WTC11 (cell line): Measurements from ENCODE around the gene CAB39L. TPM values are rescaled to one million over a fixed set of nuclear protein-coding genes. Genes with fewer than 3 reads are reported as not detected.

Experiments used
- ATAC-seq: fragments of 200-7000 bp; cut with Tn5 transposase; 2 replicates; pipeline ENCODE4 v1.10.0; 2021; ENCODE audit warnings: mild to moderate bottlenecking, moderate library complexity
- CTCF ChIA-PET: fragments of 300-600 bp; sonication (Branson Sonifier 250); formaldehyde crosslinking; loops from one replicate; lab custom pipeline; 2021; ENCODE audit warnings: antibody characterized with exemption; lab: Charles Lee
- POLR2A ChIA-PET: fragments of 350-600 bp; sonication (Branson Sonifier 250); formaldehyde crosslinking; loops from one replicate; lab custom pipeline; 2021; ENCODE audit warnings: antibody characterized with exemption; lab: Charles Lee
- DNase-seq: peaks from one replicate; pipeline ENCODE4 v3.0.0; 2021; ENCODE audit warnings: low spot score
- H3K27ac Mint-ChIP-seq: 2 replicates; pipeline ENCODE4 v1.8.0; 2021; ENCODE audit warnings: mixed read lengths
- H3K27me3 Mint-ChIP-seq: 2 replicates; pipeline ENCODE4 v1.8.0; 2021; ENCODE audit warnings: low read depth, mild to moderate bottlenecking, moderate library complexity, mixed read lengths
- H3K36me3 Mint-ChIP-seq: 2 replicates; pipeline ENCODE4 v1.8.0; 2021; ENCODE audit warnings: mixed read lengths
- H3K4me1 Mint-ChIP-seq: 2 replicates; pipeline ENCODE4 v1.8.0; 2022; ENCODE audit warnings: mixed read lengths
- H3K4me3 Mint-ChIP-seq: 2 replicates; pipeline ENCODE4 v1.8.0; 2021; ENCODE audit warnings: mild to moderate bottlenecking, moderate library complexity, mixed read lengths
- H3K9me3 Mint-ChIP-seq: 2 replicates; pipeline ENCODE4 v1.8.0; 2021; ENCODE audit warnings: mixed read lengths
- CREB1 ChIP-seq: sonication (generic); formaldehyde crosslinking; IDR thresholded peaks from 2 replicates; pipeline ENCODE4 v1.8.0; 2023; ENCODE audit warnings: mild to moderate bottlenecking, missing genetic modification reagents
- E2F4 ChIP-seq: sonication (generic); formaldehyde crosslinking; IDR thresholded peaks from 2 replicates; pipeline ENCODE4 v1.8.1; 2022; ENCODE audit warnings: low read depth, mild to moderate bottlenecking, moderate library complexity, missing genetic modification reagents, borderline replicate concordance
- E2F5 ChIP-seq: sonication (generic); formaldehyde crosslinking; IDR thresholded peaks from 2 replicates; pipeline ENCODE4 v1.8.1; 2022; ENCODE audit warnings: mild to moderate bottlenecking, moderate library complexity, missing genetic modification reagents
- EMX1 ChIP-seq: fragments of 250-450 bp; sonication (Bioruptor Pico); IDR thresholded peaks from 2 replicates; pipeline ENCODE4 v1.8.0; 2021; ENCODE audit warnings: mild to moderate bottlenecking
- ESRRA ChIP-seq: sonication (generic); formaldehyde crosslinking; IDR thresholded peaks from 2 replicates; pipeline ENCODE4 v1.8.1; 2022; ENCODE audit warnings: mild to moderate bottlenecking, missing genetic modification reagents, borderline replicate concordance
- MAX ChIP-seq: sonication (generic); formaldehyde crosslinking; IDR thresholded peaks from 2 replicates; pipeline ENCODE4 v1.8.0; 2022; ENCODE audit warnings: mild to moderate bottlenecking, missing genetic modification reagents
- MXD4 ChIP-seq: fragments of 250-450 bp; sonication (Bioruptor Pico); IDR thresholded peaks from 2 replicates; pipeline ENCODE4 v1.8.0; 2021; ENCODE audit warnings: mild to moderate bottlenecking, moderate library complexity, borderline replicate concordance
- MYBL2 ChIP-seq: sonication (generic); formaldehyde crosslinking; IDR thresholded peaks from 2 replicates; pipeline ENCODE4 v1.8.1; 2023; ENCODE audit warnings: mild to moderate bottlenecking, moderate library complexity, missing genetic modification reagents
- NR1H2 ChIP-seq: sonication (generic); formaldehyde crosslinking; IDR thresholded peaks from 2 replicates; pipeline ENCODE4 v1.9.0; 2021; ENCODE audit warnings: mild to moderate bottlenecking, moderate library complexity, missing genetic modification reagents
- NR2C2 ChIP-seq: sonication (generic); formaldehyde crosslinking; IDR thresholded peaks from 2 replicates; pipeline ENCODE4 v1.8.0; 2022; ENCODE audit warnings: mild to moderate bottlenecking, missing genetic modification reagents
- NR3C1 ChIP-seq: sonication (generic); formaldehyde crosslinking; conservative IDR thresholded peaks from 2 replicates; pipeline ENCODE4 v1.8.1; 2023; ENCODE audit warnings: low read depth, mild to moderate bottlenecking, missing genetic modification reagents
- RORB ChIP-seq: fragments of 250-450 bp; sonication (Bioruptor Pico); IDR thresholded peaks from 2 replicates; pipeline ENCODE4 v1.9.0; 2021; ENCODE audit warnings: mild to moderate bottlenecking
- SMAD4 ChIP-seq: sonication (generic); formaldehyde crosslinking; IDR thresholded peaks from 2 replicates; pipeline ENCODE4 v1.8.0; 2022; ENCODE audit warnings: mild to moderate bottlenecking, missing genetic modification reagents
- ZBTB21 ChIP-seq: sonication (generic); formaldehyde crosslinking; IDR thresholded peaks from 2 replicates; pipeline ENCODE4 v1.8.1; 2023; ENCODE audit warnings: mild to moderate bottlenecking, missing genetic modification reagents, borderline replicate concordance
- ZNF219 ChIP-seq: sonication (generic); formaldehyde crosslinking; IDR thresholded peaks from 2 replicates; pipeline ENCODE4 v1.8.0; 2023; ENCODE audit warnings: missing genetic modification reagents, mild to moderate bottlenecking, borderline replicate concordance
- ZNF317 ChIP-seq: sonication (generic); formaldehyde crosslinking; IDR thresholded peaks from 2 replicates; pipeline ENCODE4 v1.8.1; 2023; ENCODE audit warnings: low read depth, mild to moderate bottlenecking, moderate library complexity, missing genetic modification reagents, borderline replicate concordance
- ZNF396 ChIP-seq: fragments of 250-450 bp; sonication (Bioruptor Pico); IDR thresholded peaks from 2 replicates; pipeline ENCODE4 v1.8.0; 2021; ENCODE audit warnings: mild to moderate bottlenecking, moderate library complexity, borderline replicate concordance
- ZNF425 ChIP-seq: fragments of 250-450 bp; sonication (Bioruptor Pico); conservative IDR thresholded peaks from 2 replicates; pipeline ENCODE4 v1.9.0; 2021; ENCODE audit warnings: mild to moderate bottlenecking
- ZNF671 ChIP-seq: fragments of 250-450 bp; sonication (Bioruptor Pico); IDR thresholded peaks from 2 replicates; pipeline ENCODE4 v1.8.0; 2021; ENCODE audit warnings: mild to moderate bottlenecking
- ZSCAN18 ChIP-seq: fragments of 250-450 bp; sonication (Bioruptor Pico); IDR thresholded peaks from 2 replicates; pipeline ENCODE4 v2.1.2; 2022; ENCODE audit warnings: mild to moderate bottlenecking, moderate library complexity
- total RNA-seq: library from RNA; stranded (reverse); gene quantifications from 3 replicates; pipeline ENCODE4 v1.2.3, GENCODE V29; 2021
- TF ChIP-seq, protein P1 (sequence below): sonication (generic); formaldehyde crosslinking; IDR thresholded peaks from 2 replicates; pipeline ENCODE4 v1.8.1; 2023; ENCODE audit warnings: mild to moderate bottlenecking, missing genetic modification reagents, moderate library complexity
- TF ChIP-seq, protein P2 (sequence below): sonication (generic); formaldehyde crosslinking; IDR thresholded peaks from 2 replicates; pipeline ENCODE4 v1.8.1; 2023; ENCODE audit warnings: mild to moderate bottlenecking, missing genetic modification reagents, borderline replicate concordance

Gene CAB39L
- total RNA-seq, 1 experiment from 2014 or later = 3.3 TPM

- no peaks in the 10 kb centered on the region for H3K4me1 Mint-ChIP-seq
- no peaks in the 10 kb centered on the region for H3K9me3 Mint-ChIP-seq
- H3K27ac Mint-ChIP-seq = no peak overlapping the region
- ChIA-PET POLR2A (no interaction called here), CTCF (no interaction called here)
- H3K4me3 Mint-ChIP-seq = no peak overlapping the region
- no peaks in the 10 kb centered on the region for H3K27me3 Mint-ChIP-seq
- H3K36me3 Mint-ChIP-seq = no peaks in the 10 kb centered on the region
- no peak for DNase-seq
- no peak for ATAC-seq
- TF ChIP-seq NR2C2 (CRISPR knock-in tag) = no peak
- TF ChIP-seq E2F4 = no peak
- TF ChIP-seq, protein P1, sequence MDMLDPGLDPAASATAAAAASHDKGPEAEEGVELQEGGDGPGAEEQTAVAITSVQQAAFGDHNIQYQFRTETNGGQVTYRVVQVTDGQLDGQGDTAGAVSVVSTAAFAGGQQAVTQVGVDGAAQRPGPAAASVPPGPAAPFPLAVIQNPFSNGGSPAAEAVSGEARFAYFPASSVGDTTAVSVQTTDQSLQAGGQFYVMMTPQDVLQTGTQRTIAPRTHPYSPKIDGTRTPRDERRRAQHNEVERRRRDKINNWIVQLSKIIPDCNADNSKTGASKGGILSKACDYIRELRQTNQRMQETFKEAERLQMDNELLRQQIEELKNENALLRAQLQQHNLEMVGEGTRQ (CRISPR knock-in tag) = no peak
- no peak for TF ChIP-seq ZNF317 (CRISPR knock-in tag)
- no peak for TF ChIP-seq RORB
- no peak for TF ChIP-seq ZBTB21 (CRISPR knock-in tag)
- no peak for TF ChIP-seq ZNF396 (CRISPR knock-in tag)
- TF ChIP-seq MXD4 (CRISPR knock-in tag) = no peak
- no peak for TF ChIP-seq MYBL2 (CRISPR knock-in tag)
- TF ChIP-seq NR3C1 (CRISPR knock-in tag) = no peak
- TF ChIP-seq SMAD4 (CRISPR knock-in tag) = no peak
- TF ChIP-seq EMX1 (CRISPR knock-in tag) = no peak
- no peak for TF ChIP-seq ESRRA (CRISPR knock-in tag)
- no peak for TF ChIP-seq ZNF425 (CRISPR knock-in tag)
- no peak for TF ChIP-seq NR1H2 (CRISPR knock-in tag)
- TF ChIP-seq MAX (CRISPR knock-in tag) = no peak
Measured at GRCh38 chr13:49315756-49316482, 127.9 kb downstream of the CAB39L start.

DNA sequence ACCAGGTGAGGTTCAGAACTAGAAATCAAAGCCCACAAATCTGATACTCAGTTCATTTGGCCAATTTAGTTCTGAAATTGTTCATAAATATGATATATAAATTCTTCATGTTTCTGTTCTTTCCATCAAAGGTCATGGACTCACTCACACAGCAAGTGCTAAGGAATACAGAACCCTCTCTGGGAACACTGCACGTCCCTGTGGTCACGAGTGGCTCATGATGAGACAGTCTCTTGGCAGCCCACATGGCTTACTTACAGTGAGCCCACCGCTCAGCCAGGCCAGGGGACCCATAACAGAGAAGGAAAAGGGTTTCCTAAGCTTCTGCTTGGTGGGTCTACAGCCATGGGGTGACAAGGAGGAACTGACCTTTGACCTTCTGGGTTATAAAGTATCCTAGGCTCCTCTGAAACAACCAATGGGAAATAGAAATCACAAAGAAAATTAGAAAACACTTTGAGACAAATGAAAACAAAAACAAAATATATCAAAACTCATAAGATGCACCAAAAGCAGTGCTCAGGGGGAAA lies 128.8 kb downstream of the CAB39L start:
- DNase-seq (no peak), ATAC-seq (no peak)
- POLR2A ChIA-PET = no interaction called here
- Mint-ChIP-seq H3K27ac (no peak overlapping the region), H3K36me3 (no peaks in the 10 kb centered on the region), H3K4me3 (no peak overlapping the region), H3K27me3 (no peaks in the 10 kb centered on the region), H3K9me3 (no peaks in the 10 kb centered on the region), H3K4me1 (no peaks in the 10 kb centered on the region)
- CTCF ChIA-PET = no interaction called here
- no peak for TF ChIP-seq ZNF317 (CRISPR knock-in tag)
- no peak for TF ChIP-seq ZSCAN18 (CRISPR knock-in tag)
- TF ChIP-seq CREB1 = no peak
- no peak for TF ChIP-seq E2F5
- no peak for TF ChIP-seq ZNF219
- no peak for TF ChIP-seq ZNF671 (CRISPR knock-in tag)
- TF ChIP-seq, protein P2, sequence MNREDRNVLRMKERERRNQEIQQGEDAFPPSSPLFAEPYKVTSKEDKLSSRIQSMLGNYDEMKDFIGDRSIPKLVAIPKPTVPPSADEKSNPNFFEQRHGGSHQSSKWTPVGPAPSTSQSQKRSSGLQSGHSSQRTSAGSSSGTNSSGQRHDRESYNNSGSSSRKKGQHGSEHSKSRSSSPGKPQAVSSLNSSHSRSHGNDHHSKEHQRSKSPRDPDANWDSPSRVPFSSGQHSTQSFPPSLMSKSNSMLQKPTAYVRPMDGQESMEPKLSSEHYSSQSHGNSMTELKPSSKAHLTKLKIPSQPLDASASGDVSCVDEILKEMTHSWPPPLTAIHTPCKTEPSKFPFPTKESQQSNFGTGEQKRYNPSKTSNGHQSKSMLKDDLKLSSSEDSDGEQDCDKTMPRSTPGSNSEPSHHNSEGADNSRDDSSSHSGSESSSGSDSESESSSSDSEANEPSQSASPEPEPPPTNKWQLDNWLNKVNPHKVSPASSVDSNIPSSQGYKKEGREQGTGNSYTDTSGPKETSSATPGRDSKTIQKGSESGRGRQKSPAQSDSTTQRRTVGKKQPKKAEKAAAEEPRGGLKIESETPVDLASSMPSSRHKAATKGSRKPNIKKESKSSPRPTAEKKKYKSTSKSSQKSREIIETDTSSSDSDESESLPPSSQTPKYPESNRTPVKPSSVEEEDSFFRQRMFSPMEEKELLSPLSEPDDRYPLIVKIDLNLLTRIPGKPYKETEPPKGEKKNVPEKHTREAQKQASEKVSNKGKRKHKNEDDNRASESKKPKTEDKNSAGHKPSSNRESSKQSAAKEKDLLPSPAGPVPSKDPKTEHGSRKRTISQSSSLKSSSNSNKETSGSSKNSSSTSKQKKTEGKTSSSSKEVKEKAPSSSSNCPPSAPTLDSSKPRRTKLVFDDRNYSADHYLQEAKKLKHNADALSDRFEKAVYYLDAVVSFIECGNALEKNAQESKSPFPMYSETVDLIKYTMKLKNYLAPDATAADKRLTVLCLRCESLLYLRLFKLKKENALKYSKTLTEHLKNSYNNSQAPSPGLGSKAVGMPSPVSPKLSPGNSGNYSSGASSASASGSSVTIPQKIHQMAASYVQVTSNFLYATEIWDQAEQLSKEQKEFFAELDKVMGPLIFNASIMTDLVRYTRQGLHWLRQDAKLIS = no peak
